Activated naive CD4-positive, alpha-beta T cell treated with anti-CD3 and anti-CD28 coated beads for 36 hours (primary cell): ENCODE results near the gene KCNG2. TPM values are rescaled to one million over a fixed set of nuclear protein-coding genes. Genes with fewer than 3 reads are reported as not detected.

Experiments
- CTCF ChIA-PET: fragments of 350-600 bp; sonication (Branson Sonifier 250); formaldehyde crosslinking; loops from one replicate; lab custom pipeline; 2021; ENCODE audit warnings: antibody characterized with exemption; lab: Charles Lee
- DNase-seq: peaks from one replicate; pipeline ENCODE4 v3.0.0-alpha.2; 2020
- H3K27ac Mint-ChIP-seq: one replicate; pipeline ENCODE4 v1.8.0; 2021; ENCODE audit warnings: mild to moderate bottlenecking, mixed read lengths
- H3K27me3 Mint-ChIP-seq: one replicate; pipeline ENCODE4 v1.8.0; 2021; ENCODE audit warnings: low read depth, mixed read lengths
- H3K36me3 Mint-ChIP-seq: one replicate; pipeline ENCODE4 v1.8.0; 2021; ENCODE audit warnings: low read depth, mixed read lengths
- H3K4me1 Mint-ChIP-seq: one replicate; pipeline ENCODE4 v1.8.0; 2021; ENCODE audit warnings: low read depth, mixed read lengths
- H3K4me3 Mint-ChIP-seq: one replicate; pipeline ENCODE4 v1.8.0; 2021; ENCODE audit warnings: mild to moderate bottlenecking, moderate library complexity, mixed read lengths
- H3K9me3 Mint-ChIP-seq: one replicate; pipeline ENCODE4 v1.8.0; 2021; ENCODE audit warnings: mixed read lengths
- intact Hi-C: fragments of 100-400 bp; cut with micrococcal nuclease; formaldehyde crosslinking; loops from one replicate; pipeline ENCODE4 v1.15.1; 2023
- total RNA-seq, 2 experiments: library from RNA; stranded (reverse); gene quantifications; one replicate each; pipeline ENCODE4 v1.2.3, GENCODE V29; 2021

KCNG2 gene
- total RNA-seq, 2 experiments from 2014 or later: not detected

DNA sequence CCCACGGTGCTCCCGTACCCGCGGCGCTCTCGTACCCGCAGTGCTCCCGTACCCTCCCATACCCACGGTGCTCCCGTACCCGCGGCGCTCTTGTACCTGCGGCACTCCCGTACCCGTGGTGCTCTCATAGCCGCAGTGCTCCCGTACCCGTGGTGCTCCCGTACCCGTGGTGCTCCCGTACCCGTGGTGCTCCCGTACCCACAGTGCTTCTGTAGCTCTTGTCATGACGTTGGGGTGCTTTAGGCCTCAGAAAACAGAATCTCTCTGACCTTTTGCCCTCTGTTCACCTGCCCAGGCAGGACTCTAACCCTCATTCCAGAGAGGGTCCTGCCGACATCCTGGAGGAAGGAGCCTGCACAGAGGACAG is 118.4 kb downstream of the KCNG2 start:
- H3K27ac Mint-ChIP-seq: no peak overlapping the region
- no peaks in the 10 kb centered on the region for H3K9me3 Mint-ChIP-seq
- DNase-seq: no peak
- H3K4me3 Mint-ChIP-seq: no peak overlapping the region
- H3K4me1 Mint-ChIP-seq: peaks cover 22% of the 10 kb centered on the region
- H3K36me3 Mint-ChIP-seq: peaks cover 19% of the 10 kb centered on the region
- intact Hi-C loops: no loop called here
- H3K27me3 Mint-ChIP-seq: no peaks in the 10 kb centered on the region
- CTCF ChIA-PET: no interaction called here

DNA sequence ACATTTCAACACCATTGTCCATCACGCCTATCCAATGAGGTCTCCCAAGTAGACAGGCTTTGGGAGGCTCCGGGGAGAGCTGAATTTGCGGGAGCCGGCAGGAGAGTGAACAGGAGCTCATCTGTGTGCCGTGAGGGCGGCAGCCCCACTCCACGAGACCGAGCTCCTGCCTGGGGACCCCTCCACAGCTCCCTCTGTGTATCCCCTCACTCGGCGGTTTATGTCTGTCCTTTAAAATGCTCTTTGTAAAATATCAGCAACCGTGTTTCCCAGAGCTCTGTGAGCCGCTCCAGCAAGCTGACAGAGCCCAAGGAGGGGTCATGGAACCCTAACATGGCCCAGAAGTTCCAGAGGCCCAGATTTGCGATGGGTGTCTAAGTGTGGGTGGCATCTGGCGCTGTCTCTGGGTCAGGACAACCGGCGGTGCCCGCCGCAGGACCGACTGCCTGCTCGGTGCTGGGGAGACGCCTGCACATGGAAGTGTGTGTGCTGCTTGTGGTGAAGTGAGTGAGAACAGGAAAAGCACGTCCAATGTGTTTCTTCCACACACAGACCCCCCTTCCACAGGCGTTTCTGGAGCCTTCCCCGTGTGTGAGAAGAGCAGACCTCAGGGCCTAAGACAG is 118.9 kb downstream of the KCNG2 start:
- no peaks in the 10 kb centered on the region for H3K9me3 Mint-ChIP-seq
- H3K27ac Mint-ChIP-seq: no peak overlapping the region
- intact Hi-C loops: no loop called here
- CTCF ChIA-PET: no interaction called here
- H3K4me3 Mint-ChIP-seq: no peak overlapping the region
- peaks cover 19% of the 10 kb centered on the region for H3K36me3 Mint-ChIP-seq
- H3K4me1 Mint-ChIP-seq: peaks cover 22% of the 10 kb centered on the region
- no peaks in the 10 kb centered on the region for H3K27me3 Mint-ChIP-seq
- DNase-seq: no peak

DNA sequence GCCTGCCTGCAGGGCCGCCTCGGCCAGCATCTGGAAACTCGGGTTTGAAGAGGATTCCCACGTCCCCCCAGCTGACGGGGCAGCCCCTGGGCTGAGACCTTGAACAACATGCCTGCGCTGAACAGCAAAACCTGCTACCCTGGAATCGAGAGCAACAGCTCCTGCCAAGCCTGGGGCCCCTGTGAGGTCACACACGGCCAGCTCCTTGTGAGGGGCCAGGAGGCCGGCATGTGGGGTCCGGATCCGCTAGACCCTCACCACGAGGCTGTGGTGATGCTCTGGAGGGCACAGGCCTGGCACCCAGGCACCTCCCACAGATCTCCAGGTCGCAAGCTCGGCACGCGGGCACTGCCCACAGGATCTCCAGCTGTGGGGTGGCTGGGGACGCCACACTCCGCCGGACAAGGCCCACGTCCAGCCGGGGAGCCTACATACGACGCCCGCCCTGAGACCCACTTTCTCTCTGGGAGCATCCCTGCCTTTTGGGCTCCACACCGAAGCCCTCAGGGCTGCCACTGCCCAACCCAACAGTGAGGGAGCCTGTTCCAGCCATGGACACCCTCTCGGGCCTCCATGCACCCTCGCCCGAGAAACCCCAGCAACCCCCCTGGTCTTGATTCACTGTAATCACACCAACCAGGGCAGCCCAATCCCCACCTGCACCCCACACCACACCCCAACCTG is 119.6 kb downstream of the KCNG2 start:
- CTCF ChIA-PET: no interaction called here
- Mint-ChIP-seq H3K27ac (no peak overlapping the region), H3K4me1 (peaks cover 20% of the 10 kb centered on the region)

DNA sequence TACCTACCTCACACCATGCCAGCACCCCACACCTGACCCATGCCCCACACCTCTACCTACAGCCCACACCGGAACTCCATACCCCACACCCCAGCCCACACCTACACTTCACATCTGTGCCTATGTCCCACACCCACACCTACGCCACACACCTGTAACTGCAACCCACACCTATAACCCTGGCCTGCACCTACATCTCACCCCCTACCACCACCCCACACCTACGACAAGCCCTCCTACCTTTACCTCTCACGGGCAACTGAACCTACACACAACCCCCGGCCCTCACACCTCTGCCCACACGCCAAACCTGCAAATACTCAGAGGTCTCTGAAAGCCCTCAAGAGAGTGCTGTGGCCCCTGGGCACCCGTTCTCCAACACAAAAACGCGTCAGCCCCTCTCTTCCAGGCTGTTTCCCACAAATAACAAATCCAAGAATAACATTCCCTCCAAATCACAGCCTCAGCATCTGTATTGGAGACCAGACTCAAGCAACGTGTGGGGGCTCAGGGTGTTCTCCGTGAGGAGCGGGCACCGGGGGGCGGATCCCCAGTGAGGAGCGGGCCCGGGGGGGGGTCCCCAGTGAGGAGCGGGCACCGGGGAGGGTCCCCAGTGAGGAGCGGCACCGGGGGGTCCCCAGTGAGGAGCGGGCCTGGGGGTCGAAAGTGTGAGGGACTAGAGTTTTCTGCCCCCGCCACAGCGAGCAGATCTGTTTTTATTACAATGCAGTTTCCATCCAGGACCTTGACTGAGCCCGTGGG is 120.3 kb downstream of the KCNG2 start:
- no peak for DNase-seq
- intact Hi-C loops: no loop called here
- CTCF ChIA-PET: no interaction called here
- no peak overlapping the region for H3K27ac Mint-ChIP-seq
- peaks cover 20% of the 10 kb centered on the region for H3K36me3 Mint-ChIP-seq
- no peaks in the 10 kb centered on the region for H3K27me3 Mint-ChIP-seq
- H3K9me3 Mint-ChIP-seq: no peaks in the 10 kb centered on the region
- H3K4me1 Mint-ChIP-seq: peaks cover 13% of the 10 kb centered on the region
- H3K4me3 Mint-ChIP-seq: no peak overlapping the region

More for the DNA sequence above, 119.6 kb downstream of the KCNG2 start:
- DNase-seq: no peak
- peaks cover 20% of the 10 kb centered on the region for H3K36me3 Mint-ChIP-seq
- intact Hi-C loops: no loop called here
- H3K4me3 Mint-ChIP-seq: no peak overlapping the region
- H3K27me3 Mint-ChIP-seq: no peaks in the 10 kb centered on the region
- no peaks in the 10 kb centered on the region for H3K9me3 Mint-ChIP-seq

DNA sequence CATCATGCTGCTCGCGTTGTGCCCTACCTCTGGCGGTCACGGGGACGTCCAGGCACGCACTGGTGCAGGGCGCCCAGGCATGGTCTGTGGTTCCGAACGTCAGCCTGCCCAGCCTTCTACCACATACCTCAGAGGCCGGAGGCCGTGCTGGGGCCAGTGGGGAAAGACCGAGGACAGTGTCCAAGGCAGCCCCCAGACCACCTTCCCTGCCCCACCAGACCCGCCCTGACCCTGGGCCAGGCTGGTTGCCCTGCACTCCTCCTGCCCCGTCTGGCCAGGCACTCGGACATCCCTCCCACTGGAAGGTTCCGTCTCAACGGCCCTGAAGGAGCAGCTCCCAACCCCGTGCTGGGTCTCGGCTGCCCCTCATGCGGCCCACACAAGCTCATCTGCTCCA is 120.9 kb downstream of the KCNG2 start:
- no peak overlapping the region for H3K4me3 Mint-ChIP-seq
- intact Hi-C loops: no loop called here
- no peaks in the 10 kb centered on the region for H3K9me3 Mint-ChIP-seq
- no peak for DNase-seq
- H3K36me3 Mint-ChIP-seq: peaks cover 18% of the 10 kb centered on the region
- H3K27me3 Mint-ChIP-seq: no peaks in the 10 kb centered on the region
- H3K27ac Mint-ChIP-seq: no peak overlapping the region
- H3K4me1 Mint-ChIP-seq: peaks cover 8% of the 10 kb centered on the region
- CTCF ChIA-PET: no interaction called here

DNA sequence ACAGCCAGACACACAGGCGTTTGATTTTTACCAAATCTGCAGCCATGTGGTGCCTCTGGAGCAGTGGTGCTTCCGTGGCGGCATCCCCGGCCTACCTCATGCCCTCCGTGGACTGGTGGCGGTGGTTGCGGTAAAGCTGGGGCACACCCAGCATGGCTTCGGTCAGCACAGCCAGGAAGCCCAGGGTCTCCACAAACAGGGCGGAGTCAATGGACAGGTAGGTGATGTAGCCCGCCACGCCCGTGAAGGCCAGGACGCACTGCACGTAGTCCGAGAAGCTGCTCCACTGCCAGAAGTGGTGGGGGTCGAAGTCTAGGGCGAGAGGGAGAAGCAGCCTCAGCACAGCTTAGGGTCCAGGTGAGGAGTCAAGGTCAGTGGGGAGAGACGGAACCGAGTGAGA is 121.4 kb downstream of the KCNG2 start:
- H3K4me3 Mint-ChIP-seq: no peak overlapping the region
- intact Hi-C loops: no loop called here
- H3K36me3 Mint-ChIP-seq: peaks cover 22% of the 10 kb centered on the region
- H3K9me3 Mint-ChIP-seq: no peaks in the 10 kb centered on the region
- DNase-seq: no peak
- peaks cover 4% of the 10 kb centered on the region for H3K4me1 Mint-ChIP-seq
- CTCF ChIA-PET: no interaction called here
- H3K27me3 Mint-ChIP-seq: no peaks in the 10 kb centered on the region
- no peak overlapping the region for H3K27ac Mint-ChIP-seq

DNA sequence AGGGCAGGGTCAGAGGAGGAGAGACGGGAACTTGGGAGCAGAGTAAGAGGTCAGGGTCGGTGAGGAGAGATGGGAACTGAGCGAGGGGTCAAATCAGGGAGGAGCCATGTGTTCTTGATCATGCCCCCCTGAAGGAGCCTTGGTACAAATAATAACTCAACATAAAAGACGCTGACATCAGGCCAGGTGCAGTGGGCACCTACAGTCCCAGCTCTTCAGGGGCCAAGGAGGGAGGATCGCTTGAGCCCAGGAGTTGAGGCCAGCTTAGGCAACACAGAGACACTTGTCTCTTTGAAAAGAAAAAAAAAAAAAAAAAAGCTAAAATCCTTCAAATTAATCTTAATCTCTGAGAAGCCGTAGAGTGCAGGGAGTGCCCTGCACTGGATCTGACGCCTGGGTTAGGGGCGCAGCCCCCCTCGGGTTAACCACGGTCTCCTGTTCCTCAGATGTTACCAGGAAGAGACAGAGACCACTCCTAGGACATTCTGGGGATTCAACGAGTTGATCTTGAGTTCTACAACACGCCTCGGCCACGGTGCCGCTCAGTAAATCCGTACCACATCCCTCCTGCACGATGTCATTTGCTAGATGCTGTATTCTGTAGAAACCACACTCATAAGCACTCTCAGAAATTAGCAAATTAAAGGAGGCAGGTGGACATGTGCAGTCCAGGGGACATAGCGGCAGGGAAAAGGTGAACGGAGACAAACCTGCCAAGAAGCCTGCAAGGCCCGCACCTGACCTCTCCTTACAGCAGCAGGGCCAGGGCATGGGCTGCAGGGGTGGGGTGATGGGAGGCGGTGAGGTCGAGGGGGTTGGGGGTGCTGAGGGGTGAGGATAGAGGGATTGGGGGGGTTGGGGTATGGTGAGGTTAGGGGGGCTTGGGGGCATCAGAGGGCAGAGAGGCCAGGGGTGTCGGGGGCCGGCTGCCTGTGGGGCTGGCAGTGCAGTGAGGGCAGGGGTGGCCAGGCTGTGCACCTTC is 124.5 kb downstream of the KCNG2 start:
- no peaks in the 10 kb centered on the region for H3K4me1 Mint-ChIP-seq
- H3K27ac Mint-ChIP-seq: no peak overlapping the region
- DNase-seq: no peak
- H3K4me3 Mint-ChIP-seq: no peak overlapping the region
- H3K36me3 Mint-ChIP-seq: peaks cover 13% of the 10 kb centered on the region
- H3K27me3 Mint-ChIP-seq: no peaks in the 10 kb centered on the region
- no peaks in the 10 kb centered on the region for H3K9me3 Mint-ChIP-seq
- intact Hi-C loops: no loop called here
- CTCF ChIA-PET: no interaction called here

DNA sequence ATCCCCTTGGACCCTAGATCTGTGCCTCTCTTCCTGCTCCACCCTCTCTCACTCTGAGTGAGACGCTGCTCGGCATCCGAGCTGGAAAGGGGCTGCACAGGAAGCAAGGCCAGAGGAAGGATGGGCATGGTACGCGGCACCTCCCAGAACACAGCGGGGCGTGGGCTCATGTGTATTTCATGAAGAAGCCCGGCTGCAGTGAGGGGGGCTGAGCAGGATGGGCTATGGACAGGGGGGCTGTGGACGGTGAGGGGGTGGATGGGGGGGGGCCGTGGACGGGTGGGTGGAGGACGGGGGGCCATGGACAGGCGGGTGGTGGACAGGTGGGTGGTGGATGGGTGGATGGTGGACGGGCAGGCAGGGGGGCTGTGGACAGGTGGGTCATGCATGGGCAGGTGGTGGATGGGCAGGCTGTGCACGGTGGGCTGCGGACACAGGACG is 125.3 kb downstream of the KCNG2 start:
- CTCF ChIA-PET: no interaction called here
- Mint-ChIP-seq H3K27me3 (no peaks in the 10 kb centered on the region), H3K4me3 (no peak overlapping the region), H3K36me3 (peaks cover 13% of the 10 kb centered on the region), H3K9me3 (no peaks in the 10 kb centered on the region), H3K27ac (no peak overlapping the region), H3K4me1 (no peaks in the 10 kb centered on the region)
- intact Hi-C loops: no loop called here
- no peak for DNase-seq

DNA sequence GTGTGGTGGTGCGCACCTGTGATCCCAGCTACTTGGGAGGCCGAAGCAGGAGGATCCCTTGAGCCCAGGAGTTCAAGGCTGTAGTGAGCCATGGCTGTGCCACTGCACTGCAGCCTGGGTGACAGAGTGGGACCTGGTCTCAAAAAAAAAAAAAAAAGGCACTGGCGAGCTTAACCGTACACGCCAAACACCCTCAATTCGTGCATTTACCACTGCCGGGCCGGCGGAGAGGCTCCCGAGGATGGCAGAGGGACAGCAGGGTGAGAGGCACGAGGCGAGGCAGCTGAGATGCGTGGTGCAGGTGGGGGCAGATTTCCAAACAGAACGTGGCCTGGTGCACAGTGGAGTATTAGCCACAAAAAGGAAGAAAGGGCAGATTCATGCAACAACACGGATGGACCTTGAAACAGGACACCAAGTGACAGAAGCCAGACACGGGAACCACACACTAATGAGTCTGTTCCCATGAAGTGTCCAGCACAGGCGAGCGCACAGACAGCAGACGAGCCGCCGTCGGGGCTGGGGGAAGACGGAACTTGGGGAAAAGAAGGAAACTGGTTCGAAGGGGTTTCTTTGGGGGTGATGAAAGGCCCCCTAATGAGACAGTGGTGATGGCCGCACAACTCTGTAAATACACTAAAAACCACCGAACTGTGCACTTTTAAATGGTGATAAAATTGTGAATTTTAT is 126.3 kb downstream of the KCNG2 start:
- Mint-ChIP-seq H3K36me3 (peaks cover 21% of the 10 kb centered on the region), H3K27ac (no peak overlapping the region), H3K4me3 (no peak overlapping the region), H3K27me3 (no peaks in the 10 kb centered on the region), H3K4me1 (no peaks in the 10 kb centered on the region), H3K9me3 (peaks cover 4% of the 10 kb centered on the region)
- intact Hi-C loops: no loop called here
- CTCF ChIA-PET: no interaction called here
- no peak for DNase-seq

DNA sequence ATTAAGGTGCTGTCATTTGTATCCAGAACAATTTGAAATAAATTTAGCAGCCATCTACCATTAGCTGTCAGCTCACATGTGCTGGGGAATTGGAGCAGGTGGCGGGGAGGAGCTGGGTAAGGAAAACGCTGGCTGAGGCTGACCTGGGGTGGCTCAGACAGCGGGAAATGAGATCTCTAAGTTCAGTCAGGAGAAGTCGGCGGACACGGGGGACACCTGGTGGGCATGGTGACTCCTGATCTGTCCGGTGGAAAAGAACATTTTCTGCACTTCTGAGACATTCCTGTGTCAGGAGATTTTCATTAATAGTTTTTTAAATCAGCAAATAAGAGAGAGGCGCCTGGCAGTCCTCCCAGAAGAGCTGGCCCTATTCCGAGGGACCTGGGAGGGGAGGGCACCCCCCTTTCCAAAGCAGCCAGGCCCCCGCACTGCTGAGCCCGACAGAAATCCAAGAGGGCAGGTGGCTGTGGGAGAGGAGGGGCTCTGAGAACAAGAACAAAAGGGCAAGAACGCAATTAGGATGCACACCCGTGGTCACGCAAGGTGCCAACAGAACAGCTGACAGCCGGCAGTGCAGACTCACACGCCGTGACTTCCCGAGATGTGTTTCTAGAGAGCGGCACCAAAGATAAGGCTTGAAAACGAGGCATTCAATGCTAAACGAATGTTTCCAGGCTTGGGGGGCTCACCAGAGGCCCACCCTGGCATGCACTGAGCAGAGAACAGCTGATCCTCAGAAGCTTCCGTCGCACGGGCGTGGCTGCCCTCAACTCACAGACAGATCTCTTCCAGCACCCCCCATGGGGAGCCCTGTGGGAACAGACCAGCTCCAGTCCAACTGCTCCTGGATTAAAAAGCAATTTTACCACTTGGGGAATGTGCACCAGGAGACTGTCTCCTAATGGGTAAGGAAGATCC is 127.3 kb downstream of the KCNG2 start:
- peaks cover 31% of the 10 kb centered on the region for H3K36me3 Mint-ChIP-seq
- intact Hi-C loops: no loop called here
- CTCF ChIA-PET: interaction anchor here (1.5 kb wide), 1 partner anchor 72 kb away, joined by 3 read pairs; no protein-coding TSS in a partner anchor
- H3K4me1 Mint-ChIP-seq: no peaks in the 10 kb centered on the region
- H3K27ac Mint-ChIP-seq: no peak overlapping the region
- no peaks in the 10 kb centered on the region for H3K27me3 Mint-ChIP-seq
- H3K4me3 Mint-ChIP-seq: no peak overlapping the region
- no peak for DNase-seq
- peaks cover 14% of the 10 kb centered on the region for H3K9me3 Mint-ChIP-seq

DNA sequence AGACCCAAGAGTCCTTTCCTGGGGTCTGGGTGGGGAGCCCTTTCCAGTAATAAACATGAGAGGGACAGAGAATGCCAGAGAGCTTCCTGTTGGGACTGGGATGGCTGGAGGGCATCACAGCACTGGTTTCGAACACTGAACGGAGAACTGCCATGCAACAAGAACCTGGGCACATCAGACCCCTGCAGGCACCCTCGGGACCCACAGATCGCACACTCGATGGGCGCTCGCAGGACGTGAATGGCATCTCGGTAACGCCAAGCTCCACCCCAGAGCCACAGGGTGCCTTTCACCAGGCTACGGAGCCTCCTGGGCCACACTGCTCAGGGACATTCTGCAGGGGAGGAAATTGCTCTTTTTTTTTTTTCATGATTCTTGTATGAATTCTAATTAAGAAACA is 128.6 kb downstream of the KCNG2 start:
- intact Hi-C loops: no loop called here
- Mint-ChIP-seq H3K36me3 (peaks cover 38% of the 10 kb centered on the region), H3K4me1 (no peaks in the 10 kb centered on the region), H3K27ac (no peak overlapping the region), H3K27me3 (no peaks in the 10 kb centered on the region), H3K9me3 (peaks cover 19% of the 10 kb centered on the region), H3K4me3 (no peak overlapping the region)
- CTCF ChIA-PET: interaction anchor here (0.6 to 1.5 kb wide), 2 partner anchors 71 to 150 kb away, joined by 3 to 4 read pairs; no protein-coding TSS in a partner anchor
- DNase-seq: no peak
